Lower leg skin (tissue), 4 donors: ENCODE results near the gene MCAT. TPM values are rescaled to one million over a fixed set of nuclear protein-coding genes. Genes with fewer than 3 reads are reported as not detected.

Experiments
- DNase-seq, 2 donors: peaks; one replicate each; pipeline ENCODE4 v3.0.0-alpha.2; 2019; ENCODE audit warnings: low spot score in 2 of 2
- H3K4me3 ChIP-seq: fragments of 200-600 bp; sonication (generic); 2 replicates; pipeline ENCODE4 v1.5.1; 2017; ENCODE audit warnings: mild to moderate bottlenecking, low read depth; ENCODE audit not compliant: poor library complexity, severe bottlenecking
- CTCF ChIP-seq, 3 donors: fragments of 450-650 bp; IDR thresholded peaks; one replicate each; pipeline ENCODE4 v1.5.1; 2016; ENCODE audit warnings: antibody characterized with exemption in 3 of 3, mild to moderate bottlenecking in 3 of 3, moderate library complexity in 2 of 3
- POLR2A ChIP-seq, 2 donors: fragments of 450-650 bp; IDR thresholded peaks; one replicate each; pipeline ENCODE4 v1.6.1; 2016 to 2017; ENCODE audit warnings: antibody characterized with exemption in 2 of 2, mild to moderate bottlenecking in 1 of 2, moderate library complexity in 1 of 2
- WGBS, 2 donors: methylation state at CpG; one replicate each; pipeline ENCODE4 v1.1.5; 2018; 5-methylcytosine and 5-hydroxymethylcytosine counted together
- intact Hi-C: fragments of 100-400 bp; cut with DNase I; formaldehyde crosslinking; loops from one replicate; pipeline ENCODE4 v1.15.0; 2023; ENCODE audit warnings: low total_unique reads
- total RNA-seq, 4 donors: library from RNA; depleted of rRNA; stranded (reverse); fragments of >200 nt; gene quantifications; one replicate each; pipeline ENCODE4 v1.1.0, GENCODE V29; 2016

Gene MCAT
- total RNA-seq, 4 donors from 2014 or later = 21.5 to 28.1 (median 25.5) TPM

- TF ChIP-seq POLR2A (IDR thresholded peaks at IDR 0.05) (no peak), CTCF (IDR thresholded peaks at IDR 0.05) (no peak)
- H3K4me3 ChIP-seq = no peak overlapping the region
- no peak for DNase-seq
- 50 to 56% methylated on average over 19 to 20 of the region's 20 CpGs for WGBS, 2 donors
- intact Hi-C loops = loop anchor here (2.0 kb wide), 1 partner anchor 26 kb away; no protein-coding TSS in a partner anchor
These were observed 14.2 kb downstream of the MCAT start for GRCh38 chr22:43128928-43129424.

- TF ChIP-seq POLR2A (IDR thresholded peaks at IDR 0.05) (no peak), CTCF (IDR thresholded peaks at IDR 0.05) (no peak)
- DNase-seq = no peak
- no peak overlapping the region for H3K4me3 ChIP-seq
- intact Hi-C loops = loop anchor here (2.0 kb wide), 1 partner anchor 27 kb away; no protein-coding TSS in a partner anchor
- WGBS, 2 donors = 56 to 57% methylated on average over 13 of the region's 13 CpGs
These were observed 15.1 kb downstream of the MCAT start for GRCh38 chr22:43128116-43128515.

- intact Hi-C loops = no loop called here
- TF ChIP-seq POLR2A (IDR thresholded peaks at IDR 0.05) (no peak), CTCF (IDR thresholded peaks at IDR 0.05) (no peak)
- no peak overlapping the region for H3K4me3 ChIP-seq
- 61 to 65% methylated on average over 11 to 14 of the region's 17 CpGs for WGBS, 2 donors
- DNase-seq = no peak
These were observed 15.9 kb downstream of the MCAT start for GRCh38 chr22:43127166-43127908.

GRCh38 chr22:43126501-43127165 lies 16.6 kb downstream of the MCAT start:
- 54 to 68% methylated on average over 4 to 5 of the region's 5 CpGs for WGBS, 2 donors
- no peak overlapping the region for H3K4me3 ChIP-seq
- intact Hi-C loops = no loop called here
- no peak for DNase-seq
- no peak for TF ChIP-seq CTCF (IDR thresholded peaks at IDR 0.05)
- TF ChIP-seq POLR2A (IDR thresholded peaks at IDR 0.05) = no peak

GRCh38 chr22:43118953-43119458 lies 24.2 kb downstream of the MCAT start:
- no peak overlapping the region for H3K4me3 ChIP-seq
- no peak for DNase-seq
- TF ChIP-seq POLR2A (IDR thresholded peaks at IDR 0.05) (no peak), CTCF (IDR thresholded peaks at IDR 0.05) (no peak)
- 42 to 50% methylated on average over 7 of the region's 7 CpGs for WGBS, 2 donors
- intact Hi-C loops = no loop called here
